ENCODE data around the gene MAU2.

- TF ChIP-seq CTCF (IDR thresholded peaks at IDR 0.05; ENCODE audit: low read length) (no peak), EZH2 (IDR thresholded peaks at IDR 0.05; ENCODE audit: borderline replicate concordance, low read length) (no peak)
Observed at GRCh38 chr19:19403373-19403901, 82.8 kb downstream of the MAU2 start.
